Astrocyte of the spinal cord (primary cell): ENCODE measurements around the gene ARHGEF7.

Source experiments
- DNase-seq: peaks from one replicate; pipeline ENCODE4 v3.0.0; 2011; ENCODE audit warnings: low read depth, low spot score
- H3K4me3 ChIP-seq: 2 replicates; pipeline ENCODE4 v1.5.1; 2011; ENCODE audit warnings: low read depth, mild to moderate bottlenecking, low read length, moderate library complexity
- CTCF ChIP-seq: IDR thresholded peaks from 2 replicates; pipeline ENCODE4 v1.5.1; 2012; ENCODE audit warnings: low read depth, mild to moderate bottlenecking, low read length, inconsistent platforms
- in situ Hi-C: cut with HindIII; loops from 2 replicates; pipeline ENCODE4 v1.10.0; 2017; ENCODE audit warnings: low sequenced_read_pairs

The ARHGEF7 gene

GRCh38 chr13:111317571-111318345 is 202.6 kb downstream of the ARHGEF7 start:
- in situ Hi-C loops, result no loop called here
- no peak overlapping the region for H3K4me3 ChIP-seq
- DNase-seq, result no peak
- no peak for TF ChIP-seq CTCF

- in situ Hi-C loops, result no loop called here
- no peak for DNase-seq
- no peak for TF ChIP-seq CTCF
- H3K4me3 ChIP-seq, result no peak overlapping the region
These were observed 203.3 kb downstream of the ARHGEF7 start for GRCh38 chr13:111318386-111318785.

- no peak for DNase-seq
- no peak for TF ChIP-seq CTCF
- H3K4me3 ChIP-seq, result no peak overlapping the region
- in situ Hi-C loops, result no loop called here
These were observed 204.4 kb downstream of the ARHGEF7 start for GRCh38 chr13:111319521-111319920.

- in situ Hi-C loops, result no loop called here
- DNase-seq, result no peak
- TF ChIP-seq CTCF, result no peak
- no peak within 1 kb of the TSS for H3K4me3 ChIP-seq
These were observed 205.1 kb downstream of the ARHGEF7 start, which contains the start of gene TEX29 for GRCh38 chr13:111319998-111320911. TEX29 (plus strand) TSS chr13:111320642; CDS start chr13:111320891, 249 bp downstream.

- H3K4me3 ChIP-seq, result no peak overlapping the region
- in situ Hi-C loops, result no loop called here
- DNase-seq, result no peak
- TF ChIP-seq CTCF, result no peak
These were observed 207.1 kb downstream of the ARHGEF7 start for GRCh38 chr13:111322001-111322915.

GRCh38 chr13:111322916-111323331 is 207.8 kb downstream of the ARHGEF7 start:
- H3K4me3 ChIP-seq, result no peak overlapping the region
- TF ChIP-seq CTCF, result no peak
- in situ Hi-C loops, result no loop called here
- no peak for DNase-seq
